Left kidney (tissue), 2 donors: ENCODE results near the gene NELFA. TPM values are rescaled to one million over a fixed set of nuclear protein-coding genes. Genes with fewer than 3 reads are reported as not detected.

ENCODE experiments used
- DNase-seq: peaks from one replicate; pipeline ENCODE4 v3.0.0-alpha.2; 2013
- polyA plus RNA-seq: library from polyadenylated mRNA; unstranded; fragments of 120-200 nt; gene quantifications from one replicate; pipeline ENCODE4 v1.2.1, GENCODE V29; 2013; ENCODE audit not compliant: insufficient read length

The NELFA gene
- polyA plus RNA-seq, 1 donor: 29.7 TPM

DNA sequence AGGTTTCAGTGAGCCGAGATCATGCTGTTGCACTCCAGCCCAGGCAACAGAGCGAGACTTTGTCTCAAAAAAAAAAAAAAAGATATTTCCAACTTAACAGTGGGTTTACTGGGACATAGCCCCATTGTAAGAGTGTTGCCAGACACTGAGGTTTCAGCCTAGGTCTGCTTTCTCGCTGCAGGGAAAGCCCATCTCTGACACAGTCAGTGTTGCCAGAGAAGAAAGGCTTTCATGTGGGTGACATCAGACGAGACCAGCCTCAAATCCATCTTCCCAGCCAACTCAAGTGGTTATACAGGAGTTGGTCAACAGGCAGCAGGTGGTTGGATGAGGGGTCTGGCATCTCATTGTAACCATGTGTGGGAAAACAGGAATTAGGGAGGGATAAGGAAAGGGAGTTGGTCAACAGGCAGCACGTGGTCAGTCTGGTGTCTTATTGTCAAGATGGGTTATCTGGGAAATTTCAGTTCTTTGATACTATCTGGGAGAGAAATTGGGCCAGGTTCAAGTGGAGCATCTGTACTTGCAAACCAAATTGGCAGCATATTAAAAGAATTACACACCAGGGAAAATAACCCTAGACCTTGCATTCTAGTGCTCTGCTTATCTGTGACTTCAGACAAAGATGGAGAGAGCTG is 41.1 kb downstream of the NELFA start:
- no peak for DNase-seq

DNA sequence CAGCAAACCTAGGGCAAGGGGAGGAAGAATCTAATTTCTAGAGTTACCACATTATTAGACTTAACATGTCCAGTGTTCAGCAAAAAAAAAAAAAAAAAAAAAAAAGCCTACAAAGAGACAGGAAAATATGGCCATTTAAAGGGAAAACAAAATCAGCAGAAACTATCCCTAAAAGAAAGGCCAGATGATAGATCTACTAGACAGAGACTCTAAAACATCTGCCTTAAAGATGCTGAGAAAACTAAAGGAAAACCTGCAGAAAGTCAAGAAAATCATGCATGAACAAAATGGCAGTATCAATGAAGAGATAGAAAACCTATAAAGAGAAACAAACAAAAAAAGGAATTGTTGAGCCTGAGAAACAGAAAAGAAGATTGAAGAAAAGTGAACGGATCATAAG is 43.8 kb downstream of the NELFA start:
- no peak for DNase-seq

DNA sequence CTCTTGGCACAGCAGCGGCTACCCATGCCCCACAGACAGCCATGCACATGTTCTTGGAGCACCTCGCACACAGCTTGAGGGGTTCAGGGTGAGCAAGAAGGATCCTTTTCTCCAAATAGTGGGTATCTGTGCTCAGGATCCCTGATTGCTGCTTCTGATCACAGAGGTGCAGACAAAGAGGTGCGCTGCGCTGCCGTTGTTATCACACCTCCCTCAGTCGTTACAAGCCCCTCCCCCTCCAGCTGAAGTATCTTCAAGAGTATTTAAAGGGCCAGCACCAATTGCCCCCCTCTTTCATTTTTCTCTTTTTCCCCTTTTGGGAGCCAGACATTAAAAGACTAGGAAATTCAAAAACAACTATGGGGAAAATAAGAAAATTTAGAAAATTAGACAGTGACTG is 44.3 kb downstream of the NELFA start:
- no peak for DNase-seq

DNA sequence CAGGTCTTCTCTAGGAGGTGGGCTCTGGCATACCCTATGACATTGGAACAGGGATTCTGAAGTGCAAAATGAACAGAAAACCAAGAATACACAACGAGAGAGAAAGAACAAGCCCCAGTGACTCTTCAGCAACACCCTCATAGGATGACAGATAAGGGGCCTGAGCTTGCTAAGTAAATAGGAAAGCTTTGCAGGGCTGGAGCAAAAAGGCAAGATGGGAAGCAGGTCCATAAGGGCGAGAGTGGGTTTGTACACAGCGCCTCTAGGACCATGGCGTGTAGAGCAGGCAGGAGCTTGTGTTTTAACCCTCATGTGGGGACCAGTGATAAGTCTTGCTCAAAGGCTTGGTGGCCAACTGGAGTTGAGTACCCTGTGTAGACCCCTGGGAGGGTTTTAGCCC is 45.8 kb downstream of the NELFA start:
- no peak for DNase-seq

DNA sequence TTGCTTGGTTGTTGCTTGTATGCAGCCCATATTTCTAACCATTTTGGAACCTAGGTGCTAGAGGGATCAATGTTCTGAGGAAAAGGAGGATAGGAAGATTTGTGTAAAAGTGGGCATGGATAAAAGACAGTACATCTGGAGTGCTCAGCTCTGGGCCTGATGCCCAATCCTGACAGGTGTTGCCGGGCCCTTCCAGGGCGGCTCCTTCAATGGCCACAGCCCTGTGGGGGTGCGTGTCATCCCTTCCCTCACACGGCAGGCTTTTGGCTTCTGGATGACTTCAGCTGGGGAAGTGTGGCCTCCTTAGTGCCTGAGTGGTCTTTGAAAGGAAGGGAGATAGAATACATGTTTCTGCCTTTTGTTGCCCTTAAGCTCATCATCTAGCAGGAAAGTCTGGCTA is 47.2 kb downstream of the NELFA start:
- no peak for DNase-seq

DNA sequence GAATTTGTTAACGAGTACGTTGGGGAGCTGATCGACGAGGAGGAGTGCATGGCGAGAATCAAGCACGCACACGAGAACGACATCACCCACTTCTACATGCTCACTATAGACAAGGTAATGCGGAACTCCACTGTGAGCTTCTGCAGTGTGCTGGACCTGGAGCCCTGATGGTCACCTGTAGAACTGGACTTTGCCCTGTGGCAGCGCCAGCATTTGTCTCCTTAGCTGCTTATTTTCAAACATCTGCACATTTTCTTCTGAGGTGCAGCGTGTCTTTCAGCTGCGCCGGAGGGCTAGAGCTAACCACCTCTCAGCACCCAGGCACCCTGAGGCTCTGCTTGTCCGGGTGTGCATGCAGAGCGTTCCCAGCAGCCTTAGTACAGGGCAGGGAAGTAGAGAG is 47.7 kb downstream of the NELFA start:
- DNase-seq: no peak

DNA sequence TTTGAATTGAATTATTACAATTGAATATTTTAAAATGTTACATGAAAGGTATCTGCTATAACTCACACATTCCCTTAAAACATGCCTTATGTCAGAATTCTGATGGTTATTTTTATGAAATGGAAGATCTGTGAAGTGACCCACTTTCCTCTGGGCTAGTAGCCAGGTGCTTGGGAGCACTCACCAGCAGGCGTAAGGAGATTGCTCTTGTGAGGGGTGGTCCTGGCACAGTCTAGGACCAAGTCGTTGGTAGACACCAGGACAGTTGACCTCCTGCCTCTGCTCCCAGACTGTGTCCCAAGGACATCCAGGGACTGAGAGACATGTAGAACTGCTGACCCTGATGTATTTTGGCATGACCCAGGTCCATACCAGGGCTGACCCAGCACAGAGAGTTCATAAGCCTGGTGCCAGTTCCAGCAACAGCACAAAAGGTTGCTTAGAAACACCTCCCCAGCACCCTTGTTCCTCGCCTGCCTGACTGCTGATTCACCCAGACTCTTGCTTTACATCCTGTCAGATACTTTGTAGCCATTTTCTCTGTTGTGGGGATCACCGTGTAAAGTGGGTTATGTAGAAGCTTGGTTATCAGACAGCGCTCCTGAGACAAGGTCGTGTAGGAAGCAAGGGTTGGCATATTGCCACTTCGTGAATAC is 48.5 kb downstream of the NELFA start:
- DNase-seq: no peak

DNA sequence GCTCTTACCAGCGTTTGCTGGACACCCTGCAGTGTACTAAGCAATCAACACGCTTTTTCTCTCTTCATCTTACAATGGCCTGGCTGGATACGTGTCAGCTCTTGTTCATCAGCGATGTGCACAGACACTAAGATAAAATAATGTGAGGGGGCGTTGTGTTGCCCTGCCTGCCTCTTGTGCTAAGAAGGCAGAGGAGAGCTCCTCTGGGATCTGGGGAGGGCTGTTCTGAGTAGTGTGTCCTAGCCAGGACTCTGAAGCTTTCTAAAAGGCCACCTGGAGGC is 49.7 kb downstream of the NELFA start:
- no peak for DNase-seq

DNA sequence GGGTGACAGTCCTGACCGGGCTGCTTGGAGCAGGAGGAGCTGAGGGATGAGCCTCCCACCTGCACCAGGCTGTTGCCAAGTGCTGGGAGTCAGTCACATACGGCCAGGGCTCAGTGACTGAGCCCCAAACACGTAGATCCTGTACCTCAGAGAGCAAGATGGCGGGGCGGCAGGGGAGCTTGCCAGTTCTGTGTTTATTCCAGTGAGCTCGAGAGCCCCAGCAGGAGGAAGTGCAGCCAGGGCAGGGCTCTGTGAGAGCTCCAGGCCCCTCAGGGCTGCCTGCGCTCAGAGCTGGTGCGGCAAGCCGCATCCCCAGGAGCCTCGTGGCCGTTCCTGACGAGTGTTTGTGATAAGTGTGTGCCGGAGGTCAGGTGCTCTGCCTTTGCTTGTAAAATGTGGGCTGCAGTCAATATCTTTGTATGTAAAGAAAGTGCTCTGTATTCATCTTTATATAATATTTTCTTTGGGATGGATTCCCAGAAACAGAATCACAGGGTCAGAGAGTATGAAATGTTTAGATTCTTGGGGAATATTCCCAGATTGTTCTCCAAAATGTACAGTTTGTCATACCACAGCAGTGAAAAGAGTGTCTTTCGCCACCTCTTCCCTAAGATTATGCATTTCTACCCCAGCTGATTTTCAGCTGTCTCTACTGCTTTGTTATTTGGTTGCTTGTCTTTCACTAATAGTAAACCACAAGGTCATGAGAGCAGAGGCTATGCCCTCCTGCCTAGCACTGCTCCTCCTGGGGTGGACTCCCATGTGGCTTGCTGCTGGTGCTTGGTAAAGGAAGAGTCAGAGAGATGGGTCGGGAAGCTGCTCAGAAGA is 50.3 kb downstream of the NELFA start:
- DNase-seq: no peak

DNA sequence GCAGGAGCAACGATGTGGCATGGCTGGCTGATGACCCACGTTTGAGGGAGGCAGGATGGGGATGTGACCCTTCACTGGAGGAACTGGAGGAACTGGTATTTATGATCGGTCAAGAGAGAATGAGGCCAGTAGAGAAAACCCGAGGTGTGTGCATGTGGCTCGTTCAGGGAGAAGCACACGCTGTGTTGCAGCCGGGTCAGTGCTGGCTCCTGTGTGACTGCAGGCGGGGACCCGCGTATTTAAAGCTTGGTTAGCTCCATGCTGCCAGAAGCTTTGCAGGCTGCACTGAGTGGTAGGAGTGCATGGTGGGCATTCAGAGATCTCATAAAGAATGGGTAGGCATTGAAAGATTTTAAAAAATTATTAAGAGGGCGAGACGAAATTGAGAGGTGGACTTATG is 52.1 kb downstream of the NELFA start:
- DNase-seq: no peak

DNA sequence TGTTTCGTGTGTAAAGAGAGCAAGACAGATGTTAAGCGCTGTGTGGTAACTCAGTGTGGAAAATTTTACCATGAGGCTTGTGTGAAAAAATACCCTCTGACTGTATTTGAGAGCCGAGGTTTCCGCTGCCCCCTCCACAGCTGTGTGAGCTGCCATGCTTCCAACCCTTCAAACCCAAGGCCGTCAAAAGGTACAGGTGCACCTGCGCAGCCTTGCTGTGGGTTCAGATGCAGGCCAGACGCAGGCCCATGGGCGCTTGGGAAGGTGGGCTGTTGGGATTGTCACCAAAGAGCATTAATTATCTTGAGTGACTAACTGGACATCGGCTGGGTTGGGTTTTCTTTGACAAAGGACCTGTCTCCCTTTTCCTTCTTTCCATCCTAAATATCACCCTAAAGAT is 55.4 kb downstream of the NELFA start:
- DNase-seq: no peak

DNA sequence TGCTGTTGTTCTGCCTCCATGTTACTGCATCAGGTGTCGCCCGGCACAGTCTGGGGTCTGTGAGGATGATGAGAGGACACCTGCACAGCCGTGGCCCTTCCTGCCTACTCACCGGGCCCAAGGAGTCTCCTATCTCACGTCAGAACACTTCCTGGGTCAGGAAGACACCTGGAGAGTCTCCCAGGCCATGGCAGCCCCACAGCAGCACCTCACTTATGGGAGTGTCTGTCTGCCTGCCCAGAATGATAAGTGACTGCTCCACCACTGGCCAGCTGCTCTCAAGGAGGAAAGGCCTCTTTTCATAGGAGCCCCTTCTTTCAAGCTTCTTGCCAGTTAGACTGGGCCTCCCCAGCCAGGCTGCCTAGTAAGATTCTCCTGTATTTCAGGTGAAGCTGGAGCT is 56.1 kb downstream of the NELFA start:
- no peak for DNase-seq

DNA sequence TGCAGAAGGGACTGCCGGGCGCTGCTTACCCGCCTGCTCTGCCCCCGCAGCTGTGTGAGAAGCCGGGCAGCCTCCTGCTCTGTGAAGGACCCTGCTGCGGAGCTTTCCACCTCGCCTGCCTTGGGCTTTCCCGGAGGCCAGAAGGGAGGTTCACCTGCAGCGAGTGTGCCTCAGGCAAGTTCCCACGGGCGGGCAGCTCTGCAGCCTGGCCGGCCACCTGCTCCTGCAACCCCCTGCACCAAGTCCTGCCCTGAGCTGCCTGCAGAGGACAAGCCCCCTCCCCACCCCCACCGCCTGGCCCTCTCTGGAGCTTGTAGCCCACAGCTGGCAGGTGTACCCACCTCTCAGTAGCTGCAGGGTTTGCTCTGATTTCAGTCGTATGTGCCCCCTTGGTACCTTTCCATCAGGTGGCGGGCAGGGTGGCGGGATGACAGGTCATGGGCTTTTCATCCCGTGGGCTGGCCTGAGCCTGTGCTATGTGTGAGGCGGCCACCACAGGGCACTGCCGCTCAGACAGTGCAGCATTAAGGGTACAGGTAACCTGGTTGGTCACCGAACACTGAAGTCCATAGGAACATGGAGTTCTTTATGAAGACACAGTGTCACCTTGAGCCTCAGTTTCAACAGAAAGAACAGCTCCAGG is 56.6 kb downstream of the NELFA start:
- DNase-seq: no peak

DNA sequence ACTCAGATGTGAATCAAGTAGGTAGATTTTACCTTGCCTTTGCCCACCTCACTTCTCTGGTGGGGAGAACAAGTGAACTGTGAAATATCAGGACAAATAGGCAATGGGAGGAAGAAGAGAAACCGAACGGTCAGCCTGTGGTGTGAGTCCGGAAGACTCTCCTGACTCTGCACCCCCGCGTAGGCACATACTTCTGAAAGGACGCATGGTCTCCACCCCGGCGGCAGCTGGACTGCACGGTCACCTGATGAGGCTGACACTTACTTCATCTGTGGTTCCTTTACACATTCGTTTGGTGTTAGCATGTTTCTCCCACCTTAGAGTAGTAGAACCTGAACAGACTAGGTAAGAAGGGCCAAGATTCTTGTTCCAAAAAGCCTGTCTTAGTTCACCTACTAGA is 58.4 kb downstream of the NELFA start:
- no peak for DNase-seq

DNA sequence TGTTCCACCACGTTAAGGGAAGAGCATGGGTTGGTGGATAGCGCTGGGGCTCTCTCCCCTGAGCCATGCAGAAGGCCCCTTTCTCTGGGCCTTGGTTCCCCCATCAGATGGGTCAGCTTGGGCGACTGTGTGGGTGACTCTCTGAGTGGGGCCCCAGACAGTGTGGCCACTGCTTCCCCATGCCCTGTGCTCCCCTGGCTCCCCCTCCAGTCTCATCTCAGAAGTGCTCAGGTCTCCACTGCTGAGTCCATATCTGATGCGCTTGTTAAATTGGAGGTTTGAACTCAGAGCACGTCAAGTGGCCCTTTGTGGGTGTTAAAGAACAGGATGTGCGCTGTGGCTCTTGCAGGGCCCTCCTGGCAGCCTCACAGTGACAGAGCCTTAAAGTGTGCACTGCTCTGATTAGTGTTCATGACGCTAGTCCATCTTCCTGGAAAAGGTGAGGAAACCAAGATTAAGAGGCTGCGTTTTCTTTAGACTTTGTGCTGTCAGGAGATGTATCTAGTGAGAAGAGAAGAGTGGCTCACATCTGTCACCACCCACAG is 59.8 kb downstream of the NELFA start:
- no peak for DNase-seq

DNA sequence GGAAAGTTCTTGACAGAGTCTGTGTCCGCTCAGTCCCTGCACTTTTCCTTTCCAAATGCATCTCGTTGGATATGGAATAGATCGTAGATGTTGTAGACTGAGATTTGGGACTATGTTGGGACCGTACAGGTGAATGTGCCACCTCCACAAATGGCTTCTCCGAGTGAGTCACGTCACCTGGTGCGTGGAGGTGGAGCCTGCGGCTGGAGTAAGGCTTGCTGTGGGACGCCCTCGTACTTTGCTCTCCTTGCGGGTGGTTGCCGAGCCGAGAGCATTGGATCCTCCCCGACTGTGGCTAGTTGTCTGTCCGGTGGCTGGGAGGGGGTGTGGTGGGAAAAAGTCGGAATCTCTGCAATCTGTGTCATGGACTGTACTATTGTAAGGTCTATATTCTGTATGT is 60.5 kb downstream of the NELFA start:
- no peak for DNase-seq

DNA sequence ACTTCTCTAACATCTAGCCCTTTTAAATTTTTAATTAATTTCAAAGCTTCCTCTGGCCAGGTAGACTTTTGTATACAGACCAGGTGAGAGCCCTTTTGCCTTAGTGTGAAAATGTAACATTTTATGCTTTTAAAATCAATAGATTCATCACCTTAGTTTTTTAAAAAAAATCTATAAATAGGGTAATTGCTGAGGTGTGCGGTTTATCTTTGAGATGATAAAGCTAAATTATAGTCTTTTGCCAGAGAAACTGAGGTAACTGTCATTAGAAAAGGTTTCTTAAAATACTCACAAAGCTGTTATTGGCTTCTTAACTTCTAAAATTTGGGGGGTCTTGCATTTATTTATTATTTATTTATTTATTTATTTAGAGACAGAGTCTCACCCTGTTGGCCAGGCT is 62.9 kb downstream of the NELFA start:
- no peak for DNase-seq

DNA sequence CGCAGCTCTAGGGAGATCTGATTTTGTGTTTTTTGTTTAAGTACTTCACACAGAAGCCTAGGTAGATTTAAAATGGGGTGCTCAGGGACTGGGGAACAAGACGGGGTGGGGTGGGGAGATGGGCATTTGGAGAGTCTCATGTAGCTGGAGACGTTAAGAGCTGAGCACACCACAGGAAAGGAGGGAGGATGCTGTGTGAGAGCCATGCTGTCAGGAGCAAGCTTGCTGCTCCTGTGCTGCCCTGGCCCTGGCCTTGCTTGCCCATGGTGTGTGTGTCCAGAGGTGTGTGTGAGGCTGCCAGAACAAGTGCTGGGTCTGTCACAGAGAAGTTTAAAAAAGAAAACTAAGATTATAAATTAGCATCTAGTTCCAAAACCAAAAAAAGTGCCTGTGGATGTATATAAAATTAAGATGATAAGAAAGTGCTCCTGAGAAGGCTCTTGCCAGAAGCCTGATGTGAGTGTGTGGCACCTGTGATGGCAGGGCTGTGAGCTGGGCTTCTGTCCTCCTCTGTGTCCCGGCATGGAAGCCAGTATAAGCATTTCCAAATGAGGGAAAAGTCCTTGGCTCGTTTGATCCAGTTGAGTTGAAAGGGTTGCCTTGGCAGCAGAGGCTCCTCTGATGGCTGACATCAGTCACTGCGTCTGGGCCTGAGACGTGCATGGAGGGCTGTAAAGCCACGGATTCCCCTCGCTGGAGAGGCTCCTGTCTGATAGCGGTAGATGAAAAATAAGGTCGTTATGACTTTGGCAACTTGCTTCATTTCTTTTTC is 63.5 kb downstream of the NELFA start:
- DNase-seq: no peak

DNA sequence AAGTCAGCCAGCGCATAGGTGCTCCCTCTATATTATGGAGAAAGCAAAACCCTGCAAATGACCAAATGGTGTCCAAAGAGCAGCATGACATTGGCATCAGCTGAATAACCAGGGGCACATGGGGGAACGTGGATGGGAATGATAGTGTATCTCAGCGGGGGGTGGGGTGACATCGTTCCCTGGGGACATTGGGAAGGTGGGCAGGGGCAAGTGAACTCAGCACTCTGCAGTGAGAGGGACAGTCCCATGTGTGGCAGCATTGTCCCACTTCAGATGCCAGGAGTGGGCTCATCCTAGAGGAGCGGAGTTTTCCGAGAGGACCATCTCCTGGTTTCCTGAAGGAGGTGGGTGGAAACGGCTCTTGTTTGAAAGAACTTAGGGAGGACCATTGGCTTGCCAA is 64.8 kb downstream of the NELFA start:
- DNase-seq: no peak

DNA sequence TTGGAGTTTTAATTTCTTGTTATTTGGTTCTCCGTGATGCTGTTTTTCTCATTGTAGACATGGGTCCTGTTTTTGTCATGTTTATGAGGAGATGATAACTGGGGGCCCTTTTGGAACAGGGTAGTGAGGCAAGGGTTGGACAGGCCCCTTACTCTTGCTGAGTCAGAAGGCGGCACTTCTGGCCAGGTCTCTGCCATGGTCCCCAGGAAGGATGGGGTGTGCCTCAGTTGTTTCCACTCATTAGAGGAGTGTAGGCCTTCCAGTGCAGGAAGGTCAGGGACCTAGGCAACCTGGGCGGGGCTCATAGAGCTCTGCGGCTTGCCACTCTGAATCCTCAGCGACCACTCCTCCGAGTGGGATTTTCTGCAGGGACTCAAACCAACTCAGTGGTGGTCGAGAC is 68.2 kb downstream of the NELFA start:
- no peak for DNase-seq

DNA sequence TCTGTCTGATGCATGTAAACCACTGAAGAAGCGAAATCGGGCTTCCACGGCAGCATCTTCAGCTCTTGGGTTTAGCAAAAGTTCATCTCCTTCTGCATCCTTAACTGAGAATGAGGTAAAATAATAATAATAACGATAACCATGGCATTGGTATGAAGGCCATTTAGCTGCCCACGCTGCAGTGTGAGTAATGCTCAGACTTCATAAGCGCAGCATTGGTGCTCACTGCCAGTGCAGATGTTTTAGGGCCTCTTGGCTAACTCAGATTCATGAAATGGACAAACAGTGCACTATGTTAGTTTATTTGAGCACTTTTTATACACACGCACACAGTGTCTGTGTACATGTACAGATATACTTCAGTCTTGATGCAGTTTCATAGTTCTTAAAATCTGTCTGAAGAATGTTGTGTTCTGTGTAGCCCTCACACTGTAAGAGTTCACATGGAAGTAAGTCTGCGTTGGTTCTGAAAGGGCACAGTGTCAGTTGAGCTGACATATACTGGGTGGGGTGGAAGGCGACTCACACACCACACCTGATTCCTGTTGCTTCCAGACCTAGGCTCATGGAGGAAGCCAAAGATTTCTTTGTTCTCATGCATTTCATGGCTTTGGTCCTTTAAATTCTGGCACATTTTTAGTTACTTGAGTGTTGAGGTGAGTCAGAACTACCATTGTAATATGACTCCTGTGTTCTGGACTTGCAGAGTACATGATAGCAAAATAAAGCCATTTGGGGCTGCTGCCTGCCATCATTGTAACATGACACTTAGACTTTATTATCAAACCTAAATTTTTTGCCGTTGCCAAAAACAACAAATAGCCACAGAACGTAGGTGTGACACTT is 68.9 kb downstream of the NELFA start:
- no peak for DNase-seq
